Peyer's patch (tissue), 4 donors: ENCODE results near the gene GALP. TPM values are rescaled to one million over a fixed set of nuclear protein-coding genes. Genes with fewer than 3 reads are reported as not detected.

Source experiments
- DNase-seq, 3 donors: peaks; one replicate each; pipeline ENCODE4 v3.0.0-alpha.2; 2017 to 2019
- H3K27ac ChIP-seq, 4 donors: fragments of 200-600 bp; sonication (generic); one replicate each; pipeline ENCODE4 v1.5.1; 2016 to 2019
- H3K27me3 ChIP-seq, 2 donors: fragments of 200-600 bp; sonication (generic); one replicate each; pipeline ENCODE4 v1.5.1; 2019
- H3K36me3 ChIP-seq, 3 donors: fragments of 200-600 bp; sonication (generic); one replicate each; pipeline ENCODE4 v1.5.1; 2016 to 2019
- H3K4me1 ChIP-seq, 4 donors: fragments of 200-600 bp; sonication (generic); one replicate each; pipeline ENCODE4 v1.5.1; 2016 to 2019
- H3K4me3 ChIP-seq, 4 donors: fragments of 200-600 bp; sonication (generic); 1 replicate in 3 of 4; 2 replicates in 1 of 4; pipeline ENCODE4 v1.5.1; 2016 to 2019; ENCODE audit warnings: mild to moderate bottlenecking in 1 of 4
- H3K9me3 ChIP-seq, 4 donors: fragments of 200-600 bp; sonication (generic); one replicate each; pipeline ENCODE4 v1.5.1; 2016 to 2019; ENCODE audit warnings: mild to moderate bottlenecking in 1 of 4
- CTCF ChIP-seq, 6 experiments: fragments of 450-650 bp in 4 of 6; fragments of 200-600 bp in 2 of 6; sonication (generic) in 1 of 6; IDR thresholded peaks; one replicate each; pipeline ENCODE4 v1.5.1; 2017 to 2019; ENCODE audit warnings: antibody characterized with exemption in 6 of 6, mild to moderate bottlenecking in 3 of 6, moderate library complexity in 1 of 6
- POLR2A ChIP-seq, 2 donors: fragments of 450-650 bp; IDR thresholded peaks; one replicate each; pipeline ENCODE4 v1.5.1; 2017; ENCODE audit warnings: antibody characterized with exemption in 2 of 2, mild to moderate bottlenecking in 2 of 2, moderate library complexity in 2 of 2
- small RNA-seq, 2 donors: library from RNA; depleted of rRNA; stranded (forward); fragments of <200 nt; gene quantifications; one replicate each; pipeline ENCODE3, GENCODE V24; 2016
- total RNA-seq, 4 donors: library from RNA; depleted of rRNA; stranded (reverse); fragments of >200 nt; gene quantifications; one replicate each; pipeline ENCODE4 v1.1.0, GENCODE V29; 2016

GALP gene
- total RNA-seq, 4 donors from 2014 or later: not detected

DNA sequence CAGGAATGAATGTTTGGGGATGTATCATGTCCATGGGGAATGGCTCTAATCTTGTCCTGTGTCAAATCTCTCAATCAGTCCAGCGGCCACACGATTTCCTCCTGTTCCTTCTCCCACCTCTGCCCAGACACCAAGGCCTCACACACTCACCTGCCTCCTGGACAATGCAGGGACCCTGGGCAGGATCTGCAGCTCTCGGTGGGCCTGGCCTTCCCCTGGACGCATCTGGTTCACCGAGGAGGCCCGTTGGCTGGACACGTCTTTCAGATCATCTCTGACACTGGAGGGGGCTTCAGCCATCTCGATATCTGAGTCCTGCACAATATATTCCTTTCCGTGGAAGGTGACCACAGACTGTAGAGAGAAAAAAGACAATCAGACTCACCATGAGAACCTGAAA, 47.7 kb downstream of the GALP start:
- Histone ChIP-seq H3K9me3 (no peaks in the 10 kb centered on the region), H3K4me3 (no peak overlapping the region), H3K27ac (no peak overlapping the region), H3K36me3 (no peaks in the 10 kb centered on the region), H3K27me3 (no peaks in the 10 kb centered on the region), H3K4me1 (no peaks in the 10 kb centered on the region)
- TF ChIP-seq POLR2A (IDR thresholded peaks at IDR 0.05): no peak
- no peak for TF ChIP-seq CTCF (IDR thresholded peaks at IDR 0.05)
- DNase-seq: no peak

Small RNAs within 50 kb of the gene (small RNA-seq; reads per million reads assigned to genes)
- 0 reads per million in 2 donors for gene AC024580.2

Other genes with a start within 250 kb of the GALP start
- gene NLRP13, start 243.7 kb upstream of the GALP start, total RNA-seq: not detected
- gene NLRP8, start 228.2 kb upstream of the GALP start, total RNA-seq: not detected
- not detected for gene NLRP5, start 189.2 kb upstream of the GALP start, total RNA-seq
- gene ZNF787, start 54.7 kb upstream of the GALP start, total RNA-seq: 10 to 100 TPM; 19.0 to 42.1 (median 26.9) TPM
- gene ZNF444, start 34.7 kb upstream of the GALP start, total RNA-seq: 10 to 100 TPM; 22.1 to 49.9 (median 33.2) TPM
- gene ZSCAN5B, start 21.8 kb downstream of the GALP start, total RNA-seq: not detected
- not detected for gene ZSCAN5C, start 26.3 kb downstream of the GALP start, total RNA-seq
- gene EDDM13, start 96.7 kb downstream of the GALP start, total RNA-seq: not detected
- gene ZSCAN5A, start 138.8 kb downstream of the GALP start, total RNA-seq: 10 to 100 TPM; 14.9 to 19.0 (median 15.3) TPM
- 10 to 100 TPM in 1 of 4 donors, 1 to 10 TPM in 3; 1.9 to 10.7 (median 3.0) TPM for gene ZNF582, start 217.5 kb downstream of the GALP start, total RNA-seq
- gene ZNF583, start 228.3 kb downstream of the GALP start, total RNA-seq: 1 to 10 TPM; 1.3 to 3.6 (median 3.3) TPM